GM12875 (cell line): ENCODE measurements around the gene IGF2R.

ENCODE experiments used
- H3K4me3 ChIP-seq: one replicate; pipeline ENCODE4 v1.5.1; 2011; ENCODE audit warnings: low read depth, low read length, control low read depth
- CTCF ChIP-seq: IDR thresholded peaks from 2 replicates; pipeline ENCODE4 v1.5.1; 2011; ENCODE audit warnings: low read depth, mild to moderate bottlenecking, control low read depth, inconsistent platforms, low read length, moderate library complexity, borderline replicate concordance; ENCODE audit not compliant: insufficient read depth

IGF2R gene

GRCh38 chr6:160078883-160079685 is 110.2 kb downstream of the IGF2R start:
- TF ChIP-seq CTCF: no peak
- no peak overlapping the region for H3K4me3 ChIP-seq

GRCh38 chr6:160079686-160080043 is 110.8 kb downstream of the IGF2R start:
- TF ChIP-seq CTCF: no peak

GRCh38 chr6:160080097-160080496 is 111.2 kb downstream of the IGF2R start:
- no peak for TF ChIP-seq CTCF
- H3K4me3 ChIP-seq: no peak overlapping the region

More at GRCh38 chr6:160079686-160080043, 110.8 kb downstream of the IGF2R start:
- H3K4me3 ChIP-seq: no peak overlapping the region

- TF ChIP-seq CTCF: no peak
- no peak overlapping the region for H3K4me3 ChIP-seq
Measured at GRCh38 chr6:160081398-160081797, 112.5 kb downstream of the IGF2R start.

GRCh38 chr6:160082627-160083026 is 113.7 kb downstream of the IGF2R start:
- H3K4me3 ChIP-seq: no peak overlapping the region
- no peak for TF ChIP-seq CTCF

GRCh38 chr6:160084198-160084776 is 115.4 kb downstream of the IGF2R start:
- TF ChIP-seq CTCF: no peak
- H3K4me3 ChIP-seq: no peak overlapping the region

GRCh38 chr6:160085226-160085625 is 116.3 kb downstream of the IGF2R start:
- TF ChIP-seq CTCF: no peak
- H3K4me3 ChIP-seq: no peak overlapping the region
